Mesendoderm (in vitro differentiated cells): Measurements from ENCODE around the gene GPBAR1.
A peak's percentile ranks its signal among the peaks of the same experiment; 100 is the strongest.

Source experiments
- DNase-seq: peaks from one replicate; pipeline ENCODE4 v3.0.0; 2013
- H2AK5ac ChIP-seq: 2 replicates; pipeline ENCODE4 v1.6.1; 2013; ENCODE audit warnings: low read length, inconsistent platforms
- H2BK120ac ChIP-seq: 2 replicates; pipeline ENCODE4 v1.6.1; 2013; ENCODE audit warnings: low read depth, mild to moderate bottlenecking, low read length, moderate library complexity, mixed read lengths
- H2BK15ac ChIP-seq: replicated peaks from 2 replicates; pipeline ENCODE4 v1.6.1; 2013; ENCODE audit warnings: low read depth, mild to moderate bottlenecking, moderate library complexity
- H2BK5ac ChIP-seq: 2 replicates; pipeline ENCODE4 v1.6.1; 2013; ENCODE audit warnings: low read length, inconsistent platforms
- H3K18ac ChIP-seq: 2 replicates; pipeline ENCODE4 v1.6.1; 2013; ENCODE audit warnings: mild to moderate bottlenecking, low read length, mixed read lengths
- H3K23ac ChIP-seq: one replicate; pipeline ENCODE4 v1.6.1; 2013; ENCODE audit warnings: low read length
- H3K27ac ChIP-seq: 2 replicates; pipeline ENCODE4 v1.5.1; 2013; ENCODE audit warnings: low read depth, mild to moderate bottlenecking, inconsistent platforms, low read length, moderate library complexity
- H3K27me3 ChIP-seq: 2 replicates; pipeline ENCODE4 v1.6.1; 2013; ENCODE audit warnings: low read length, control low read depth, mild to moderate bottlenecking, inconsistent platforms; ENCODE audit not compliant: insufficient read depth, poor library complexity
- H3K36me3 ChIP-seq: 2 replicates; pipeline ENCODE4 v1.6.1; 2013; ENCODE audit warnings: low read length, inconsistent platforms; ENCODE audit not compliant: control insufficient read depth, insufficient read depth
- H3K4ac ChIP-seq: one replicate; pipeline ENCODE4 v1.6.1; 2013; ENCODE audit warnings: low read depth, mild to moderate bottlenecking, low read length, moderate library complexity
- H3K4me1 ChIP-seq: 2 replicates; pipeline ENCODE4 v1.6.1; 2013; ENCODE audit warnings: low read depth, low read length, inconsistent platforms; ENCODE audit not compliant: control insufficient read depth
- H3K4me2 ChIP-seq: 2 replicates; pipeline ENCODE4 v1.6.1; 2013; ENCODE audit warnings: low read length
- H3K4me3 ChIP-seq: 2 replicates; pipeline ENCODE4 v1.5.1; 2013; ENCODE audit warnings: mild to moderate bottlenecking, low read length
- H3K56ac ChIP-seq: one replicate; pipeline ENCODE4 v1.6.1; 2013; ENCODE audit warnings: low read length
- H3K79me1 ChIP-seq: 2 replicates; pipeline ENCODE4 v1.6.1; 2013; ENCODE audit warnings: low read length, inconsistent platforms
- H3K79me2 ChIP-seq: 2 replicates; pipeline ENCODE4 v1.6.1; 2013; ENCODE audit warnings: mild to moderate bottlenecking, low read length; ENCODE audit not compliant: control insufficient read depth, insufficient read depth
- H3K9ac ChIP-seq: 2 replicates; pipeline ENCODE4 v1.6.1; 2013; ENCODE audit warnings: low read length, inconsistent platforms
- H4K5ac ChIP-seq: one replicate; pipeline ENCODE4 v1.6.1; 2013; ENCODE audit warnings: low read length
- H4K8ac ChIP-seq: one replicate; pipeline ENCODE4 v1.6.1; 2013; ENCODE audit warnings: low read depth, mild to moderate bottlenecking, control low read depth, low read length, moderate library complexity
- WGBS: extraction: QIAGEN DNeasy Blood & Tissue Kit; methylation state at CpG from one replicate; pipeline ENCODE4 v1.1.7; 2013; ENCODE audit warnings: low lambda C conversion rate, missing lambda C conversion rate; ENCODE audit not compliant: insufficient coverage; ENCODE audit errors: extremely low coverage; 5-methylcytosine and 5-hydroxymethylcytosine counted together

The GPBAR1 gene

GRCh38 chr2:218289639-218290315 is 29.0 kb downstream of the GPBAR1 start:
- no peak for DNase-seq
- Histone ChIP-seq H3K79me2 (no peaks in the 10 kb centered on the region), H3K27ac (peak overlapping the region; percentile 17), H3K4ac (no peak overlapping the region), H3K4me3 (no peak overlapping the region), H3K4me2 (no peak overlapping the region), H3K36me3 (no peaks in the 10 kb centered on the region), H2BK5ac (no peak overlapping the region), H2BK15ac (no peak overlapping the region), H2AK5ac (no peak overlapping the region), H3K27me3 (no peaks in the 10 kb centered on the region), H4K5ac (no peak overlapping the region), H3K18ac (peak overlapping the region; percentile 22), H3K79me1 (peaks cover 7% of the 10 kb centered on the region), H4K8ac (no peak overlapping the region), H2BK120ac (no peak overlapping the region), H3K4me1 (peaks cover 13% of the 10 kb centered on the region), H3K9ac (peak overlapping the region; percentile 32), H3K23ac (no peak overlapping the region), H3K56ac (peak overlapping the region; percentile 37)
- WGBS, result no CpG with 5 or more reads among the region's 6 CpGs

GRCh38 chr2:218290316-218291261 is 29.8 kb downstream of the GPBAR1 start:
- H3K23ac ChIP-seq, result no peak overlapping the region
- no peaks in the 10 kb centered on the region for H3K79me2 ChIP-seq
- no peak overlapping the region for H4K8ac ChIP-seq
- H3K27me3 ChIP-seq, result no peaks in the 10 kb centered on the region
- H2BK15ac ChIP-seq, result no peak overlapping the region
- no peaks in the 10 kb centered on the region for H3K36me3 ChIP-seq
- peak overlapping the region; percentile 27 for H3K27ac ChIP-seq
- H3K4ac ChIP-seq, result no peak overlapping the region
- WGBS, result no CpG with 5 or more reads among the region's 12 CpGs
- H2AK5ac ChIP-seq, result no peak overlapping the region
- no peak overlapping the region for H4K5ac ChIP-seq
- peak overlapping the region; percentile 94 for H3K56ac ChIP-seq
- no peak overlapping the region for H2BK5ac ChIP-seq
- no peak overlapping the region for H2BK120ac ChIP-seq
- H3K18ac ChIP-seq, result no peak overlapping the region
- peaks cover 4% of the 10 kb centered on the region for H3K79me1 ChIP-seq
- H3K4me3 ChIP-seq, result no peak overlapping the region
- H3K4me2 ChIP-seq, result no peak overlapping the region
- DNase-seq, result no peak
- H3K9ac ChIP-seq, result peak overlapping the region; percentile 32
- peaks cover 13% of the 10 kb centered on the region for H3K4me1 ChIP-seq

GRCh38 chr2:218291318-218292047 is 30.7 kb downstream of the GPBAR1 start:
- H3K56ac ChIP-seq, result peak overlapping the region; percentile 94
- H3K4me2 ChIP-seq, result peak overlapping the region; percentile 24
- H2AK5ac ChIP-seq, result no peak overlapping the region
- peak overlapping the region; percentile 72 for H3K4me3 ChIP-seq
- peaks cover 2% of the 10 kb centered on the region for H3K79me1 ChIP-seq
- peak overlapping the region; percentile 83 for H3K4ac ChIP-seq
- no peak overlapping the region for H3K23ac ChIP-seq
- no peaks in the 10 kb centered on the region for H3K27me3 ChIP-seq
- H3K4me1 ChIP-seq, result peaks cover 13% of the 10 kb centered on the region
- peak overlapping the region; percentile 63 for H3K18ac ChIP-seq
- no peak overlapping the region for H2BK120ac ChIP-seq
- no peak overlapping the region for H4K8ac ChIP-seq
- H4K5ac ChIP-seq, result no peak overlapping the region
- peak overlapping the region; percentile 93 for H3K9ac ChIP-seq
- H3K36me3 ChIP-seq, result no peaks in the 10 kb centered on the region
- no peak overlapping the region for H2BK15ac ChIP-seq
- no CpG with 5 or more reads among the region's 12 CpGs for WGBS
- H3K27ac ChIP-seq, result peak overlapping the region; percentile 27
- no peak for DNase-seq
- H2BK5ac ChIP-seq, result no peak overlapping the region
- no peaks in the 10 kb centered on the region for H3K79me2 ChIP-seq

- Histone ChIP-seq H4K5ac (no peak within 1 kb of the TSS), H3K4me2 (peak within 1 kb of the TSS; percentile 24), H3K36me3 (no peaks in the 10 kb centered on the region), H3K18ac (peak within 1 kb of the TSS; percentile 63), H2BK5ac (no peak within 1 kb of the TSS), H2AK5ac (no peak within 1 kb of the TSS), H2BK120ac (no peak within 1 kb of the TSS), H3K4ac (peak within 1 kb of the TSS; percentile 83), H2BK15ac (no peak within 1 kb of the TSS), H3K79me1 (peaks cover 2% of the 10 kb centered on the region), H4K8ac (no peak within 1 kb of the TSS), H3K27ac (no peak within 1 kb of the TSS), H3K4me1 (peaks cover 9% of the 10 kb centered on the region), H3K56ac (peak within 1 kb of the TSS; percentile 94), H3K79me2 (no peaks in the 10 kb centered on the region), H3K9ac (peak within 1 kb of the TSS; percentile 93), H3K23ac (no peak within 1 kb of the TSS), H3K27me3 (no peaks in the 10 kb centered on the region), H3K4me3 (peak within 1 kb of the TSS; percentile 72)
- no CpG with 5 or more reads among the region's 63 CpGs for WGBS
- peak; percentile 76 for DNase-seq
These were observed 31.5 kb downstream of the GPBAR1 start, which contains the start of gene TMBIM1 for GRCh38 chr2:218292048-218293014. TSS of gene TMBIM1 (minus strand) at chr2:218292503. CDS start at chr2:218282141, 10,362 bp downstream.
